MM.1S (cell line): ENCODE results near the gene NANOGP8.

Experiments
- EZH2phosphoT487 ChIP-seq: fragments of 300-600 bp; sonication (generic); IDR thresholded peaks from 2 replicates; pipeline ENCODE4 v1.6.1; 2018; ENCODE audit warnings: antibody characterized with exemption, low read length
- TF ChIP-seq, protein P1 (sequence below): fragments of 300-600 bp; sonication (generic); IDR thresholded peaks from 2 replicates; pipeline ENCODE4 v1.5.1; 2016; ENCODE audit warnings: antibody characterized with exemption, low read length, mixed read lengths

DNA sequence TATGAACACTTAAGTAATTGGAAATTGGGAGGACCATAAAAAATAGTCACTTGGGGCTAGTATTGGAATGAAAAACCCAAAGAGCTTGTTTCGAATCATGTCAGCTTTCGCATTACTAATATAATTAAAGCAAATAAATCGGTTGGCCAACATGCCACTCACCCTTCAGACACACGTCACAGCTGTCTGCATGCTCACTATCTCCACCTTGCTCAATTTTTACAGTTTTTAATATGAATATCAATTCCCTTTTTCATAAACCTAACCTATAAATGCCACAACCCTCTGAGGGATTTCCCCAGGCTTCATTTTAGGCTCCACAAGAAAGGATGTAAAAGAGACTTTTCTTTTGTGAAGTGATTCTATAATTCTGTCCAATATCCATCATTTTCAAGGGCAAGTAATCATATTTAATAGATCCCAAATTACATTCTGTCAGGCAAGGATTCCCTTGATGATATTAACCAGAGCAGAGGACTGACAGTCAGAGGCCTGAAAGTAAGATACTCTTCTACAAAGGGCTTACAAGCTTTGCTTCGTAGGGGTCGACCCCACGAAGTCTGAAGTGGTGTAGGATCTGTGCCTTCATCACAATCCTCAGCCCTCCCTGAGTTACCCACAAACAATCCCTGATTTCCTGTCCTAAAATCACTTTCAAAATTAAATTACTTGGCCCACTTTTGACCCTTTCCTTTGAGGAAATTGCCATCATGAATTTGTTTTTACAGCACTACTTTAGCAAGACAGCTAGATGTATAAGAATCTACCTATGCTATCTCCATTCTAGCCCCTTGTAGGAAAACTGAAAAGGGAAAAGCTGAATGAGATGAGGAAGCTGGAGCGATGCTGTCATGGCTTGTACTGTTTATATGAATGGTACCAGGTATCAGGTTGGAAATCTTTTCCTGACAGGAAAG lies 44.5 kb downstream of the NANOGP8 start:
- TF ChIP-seq, protein P1, sequence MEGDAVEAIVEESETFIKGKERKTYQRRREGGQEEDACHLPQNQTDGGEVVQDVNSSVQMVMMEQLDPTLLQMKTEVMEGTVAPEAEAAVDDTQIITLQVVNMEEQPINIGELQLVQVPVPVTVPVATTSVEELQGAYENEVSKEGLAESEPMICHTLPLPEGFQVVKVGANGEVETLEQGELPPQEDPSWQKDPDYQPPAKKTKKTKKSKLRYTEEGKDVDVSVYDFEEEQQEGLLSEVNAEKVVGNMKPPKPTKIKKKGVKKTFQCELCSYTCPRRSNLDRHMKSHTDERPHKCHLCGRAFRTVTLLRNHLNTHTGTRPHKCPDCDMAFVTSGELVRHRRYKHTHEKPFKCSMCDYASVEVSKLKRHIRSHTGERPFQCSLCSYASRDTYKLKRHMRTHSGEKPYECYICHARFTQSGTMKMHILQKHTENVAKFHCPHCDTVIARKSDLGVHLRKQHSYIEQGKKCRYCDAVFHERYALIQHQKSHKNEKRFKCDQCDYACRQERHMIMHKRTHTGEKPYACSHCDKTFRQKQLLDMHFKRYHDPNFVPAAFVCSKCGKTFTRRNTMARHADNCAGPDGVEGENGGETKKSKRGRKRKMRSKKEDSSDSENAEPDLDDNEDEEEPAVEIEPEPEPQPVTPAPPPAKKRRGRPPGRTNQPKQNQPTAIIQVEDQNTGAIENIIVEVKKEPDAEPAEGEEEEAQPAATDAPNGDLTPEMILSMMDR, result no peak
- TF ChIP-seq EZH2phosphoT487, result no peak
